ENCODE measurements around the gene SYNGR2.
"Not testable (repeated sequence)": the region's sequence is repeated elsewhere in the genome, so short reads cannot be mapped to it uniquely, and the experiment has no call there.

SYNGR2 gene

GRCh38 chr17:78129351-78130089 is 38.9 kb upstream of the SYNGR2 start:
- intact Hi-C loops (cut with DNase I), result loop anchor here (10.0 kb wide), 1 partner anchor 295 kb away; no protein-coding TSS in a partner anchor
- DNase-seq, result peak in 1 of 10 donors; percentile 86

GRCh38 chr17:78130090-78130436 is 38.3 kb upstream of the SYNGR2 start:
- peak in 1 of 10 donors; percentile 85 for DNase-seq
- intact Hi-C loops (cut with DNase I), result loop anchor here (10.0 kb wide), 1 partner anchor 295 kb away; no protein-coding TSS in a partner anchor

GRCh38 chr17:78130437-78131101 is 37.8 kb upstream of the SYNGR2 start, which contains the start of gene TMC8:
TMC8 (plus strand) TSS chr17:78130771; CDS start chr17:78131589, 818 bp downstream.
- intact Hi-C loops (cut with DNase I), result loop anchor here (10.0 kb wide), 1 partner anchor 294 kb away; no protein-coding TSS in a partner anchor
- DNase-seq, result no peak

- peak in 7 of 10 donors; percentile 49 to 94 (median 64) for DNase-seq
- intact Hi-C loops (cut with DNase I), result loop anchor here (10.0 kb wide), 1 partner anchor 293 kb away; no protein-coding TSS in a partner anchor
Observed at GRCh38 chr17:78131172-78132083, 37.0 kb upstream of the SYNGR2 start.

- peak in 1 of 10 donors; percentile 81 for DNase-seq
- intact Hi-C loops (cut with DNase I), result loop anchor here (10.0 kb wide), 1 partner anchor 293 kb away; no protein-coding TSS in a partner anchor
Observed at GRCh38 chr17:78132084-78132676, 36.2 kb upstream of the SYNGR2 start.

- intact Hi-C loops (cut with DNase I), result loop anchor here (10.0 kb wide), 1 partner anchor 292 kb away; no protein-coding TSS in a partner anchor
- DNase-seq, result peak in 1 of 10 donors; percentile 81
Observed at GRCh38 chr17:78132767-78133178, 35.6 kb upstream of the SYNGR2 start.

- intact Hi-C loops (cut with DNase I), result loop anchor here (10.0 kb wide), 1 partner anchor 291 kb away; no protein-coding TSS in a partner anchor
- DNase-seq, result no peak
Observed at GRCh38 chr17:78133179-78133951, 35.0 kb upstream of the SYNGR2 start.

- intact Hi-C loops (cut with DNase I), result loop anchor here (10.0 kb wide), 1 partner anchor 291 kb away; no protein-coding TSS in a partner anchor
- DNase-seq, result peak in 3 of 10 donors; percentile 42 to 93 (median 60)
Observed at GRCh38 chr17:78133971-78134898, 34.1 kb upstream of the SYNGR2 start.

GRCh38 chr17:78134899-78135385 is 33.4 kb upstream of the SYNGR2 start:
- intact Hi-C loops (cut with DNase I), result loop anchor here (10.0 kb wide), 1 partner anchor 290 kb away; no protein-coding TSS in a partner anchor
- DNase-seq, result no peak

- DNase-seq, result no peak
- intact Hi-C loops (cut with DNase I), result loop anchor here (10.0 kb wide), 1 partner anchor 289 kb away; no protein-coding TSS in a partner anchor
Observed at GRCh38 chr17:78135858-78136500, 32.4 kb upstream of the SYNGR2 start.

GRCh38 chr17:78137392-78138203 is 30.8 kb upstream of the SYNGR2 start:
- peak in 2 of 10 donors; percentile 71 to 82 for DNase-seq

GRCh38 chr17:78138204-78139060 is 29.9 kb upstream of the SYNGR2 start:
- intact Hi-C loops (cut with DNase I), result loop anchor here (10.0 kb wide), 1 partner anchor 286 kb away; no protein-coding TSS in a partner anchor
- DNase-seq, result peak in 1 of 10 donors; percentile 81

More at GRCh38 chr17:78137392-78138203, 30.8 kb upstream of the SYNGR2 start:
- intact Hi-C loops (cut with DNase I), result loop anchor here (10.0 kb wide), 1 partner anchor 287 kb away; no protein-coding TSS in a partner anchor

GRCh38 chr17:78139861-78140168 is 28.6 kb upstream of the SYNGR2 start:
- intact Hi-C loops (cut with DNase I), result loop anchor here (10.0 kb wide), 1 partner anchor 285 kb away; no protein-coding TSS in a partner anchor
- DNase-seq, result not testable (repeated sequence)

GRCh38 chr17:78140169-78141051 is 28.0 kb upstream of the SYNGR2 start:
- peak in 5 of 10 donors; percentile 22 to 93 (median 50) for DNase-seq
- intact Hi-C loops (cut with DNase I), result no loop called here
